Measurements from ENCODE around the gene CLDND1. TPM values are rescaled to one million over a fixed set of nuclear protein-coding genes. Genes with fewer than 3 reads are reported as not detected.

CLDND1 gene
- total and polyA plus RNA-seq, 10 of the 15 experiments (the other 5 are each of a cell fraction or from before 2014, with no cell fraction given), result 97.8 to 225 (median 152) TPM

GRCh38 chr3:98497381-98497780 lies 25.3 kb downstream of the CLDND1 start, which contains the start of gene OR5K2:
OR5K2 (plus strand) TSS chr3:98497681; CDS start chr3:98497681, 0 bp downstream.
- Histone ChIP-seq H3K36me3 (ENCODE audit: control insufficient read depth in 2 of 2, insufficient read depth in 2 of 2, low read length in 1 of 2) (no peaks in the 10 kb centered on the region), H2AFZ (ENCODE audit: control insufficient read depth, low read depth, low read length) (no peak within 1 kb of the TSS), H3K79me2 (ENCODE audit: control insufficient read depth, insufficient read depth, low read length) (no peaks in the 10 kb centered on the region), H3K9me3 (replicated peaks; ENCODE audit: control insufficient read depth, insufficient read depth, low read length) (no peaks in the 10 kb centered on the region), H4K20me1 (ENCODE audit: control insufficient read depth, insufficient read depth) (no peaks in the 10 kb centered on the region), H3K27ac (ENCODE audit: control insufficient read depth, insufficient read depth) (no peak within 1 kb of the TSS), H3K4me2 (ENCODE audit: control insufficient read depth, insufficient read depth) (no peak within 1 kb of the TSS), H3K4me1 (ENCODE audit: control insufficient read depth, insufficient read depth, low read length) (no peaks in the 10 kb centered on the region), H3K4me3 (no peak within 1 kb of the TSS), H3K27me3 (replicated peaks in 1 of 2; ENCODE audit: control insufficient read depth in 2 of 2, insufficient read depth in 2 of 2, low read length in 1 of 2) (no peaks in the 10 kb centered on the region), H3K9ac (ENCODE audit: control insufficient read depth, insufficient read depth, low read length) (no peak within 1 kb of the TSS)
- ChIA-PET POLR2A (no interaction called here), SMC1A (ENCODE audit: uncharacterized antibody, unreplicated experiment) (no interaction called here), CTCF (no interaction called here), RAD21 (ENCODE audit: unreplicated experiment) (no interaction called here)
- TF ChIP-seq ZNF384 (IDR thresholded peaks at IDR 0.05; ENCODE audit: borderline replicate concordance, low read depth, low read length) (no peak), SRF (IDR thresholded peaks at IDR 0.05; ENCODE audit: low read depth in 2 of 2, low read length in 2 of 2) (no peak), TCF7 (IDR thresholded peaks at IDR 0.05; ENCODE audit: borderline replicate concordance) (no peak), KLF5 (IDR thresholded peaks at IDR 0.05; ENCODE audit: partially characterized antibody) (no peak), RAD51 (IDR thresholded peaks at IDR 0.05) (no peak), TCF12 (IDR thresholded peaks at IDR 0.05; ENCODE audit: low read depth, low read length) (no peak), IRF5 (IDR thresholded peaks at IDR 0.05; ENCODE audit: borderline replicate concordance) (no peak), DPF2 (IDR thresholded peaks at IDR 0.05) (no peak), LARP7 (IDR thresholded peaks at IDR 0.05) (no peak), CBX3 (IDR thresholded peaks at IDR 0.05; ENCODE audit: borderline replicate concordance, low read depth) (no peak), KDM1A (IDR thresholded peaks at IDR 0.05; ENCODE audit: borderline replicate concordance) (no peak), CBX5 (IDR thresholded peaks at IDR 0.05; ENCODE audit: low read depth) (no peak), POLR2AphosphoS5 (IDR thresholded peaks at IDR 0.05; ENCODE audit: low read length) (no peak)
- no TSS peak for BruUV-seq (replicated peaks)
- no peak for DNase-seq (ENCODE audit: low read depth, low spot score)
- intact Hi-C loops (cut with micrococcal nuclease; ENCODE audit: unreplicated experiment) (no loop called here), in situ Hi-C loops (cut with MboI) (no loop called here)
- 28% methylated on average over 2 of the region's 2 CpGs for WGBS (ENCODE audit: insufficient coverage, insufficient replicate concordance, low lambda C conversion rate, missing lambda C conversion rate)
- FAIRE-seq, result no peak
- ATAC-seq, result no peak
